ENCODE data around the gene ZSWIM6.

DNA sequence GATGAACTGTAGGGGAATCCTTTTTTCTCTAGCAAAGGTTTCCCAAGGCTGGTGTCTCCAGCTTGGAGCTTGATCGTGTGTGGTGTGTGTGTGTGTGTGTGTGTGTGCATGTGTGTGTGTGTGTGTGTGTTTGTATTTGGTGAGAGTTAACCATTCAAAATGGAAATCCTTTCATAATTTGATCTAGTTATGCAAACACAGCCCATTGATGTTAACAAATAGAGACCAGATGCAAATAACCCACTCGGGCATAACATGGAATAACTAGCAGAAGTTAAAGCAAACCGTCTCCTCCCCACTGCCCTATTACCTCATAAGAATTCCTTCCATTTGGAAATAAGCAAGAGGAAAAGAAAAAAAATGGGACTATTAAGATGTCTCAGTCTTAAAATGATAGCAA lies 24.9 kb upstream of the ZSWIM6 start:
- TF ChIP-seq CTCF (conservative IDR thresholded peaks at IDR 0.05; ENCODE audit: low read depth in 2 of 2) (no peak), POLR2AphosphoS5 (IDR thresholded peaks at IDR 0.05; ENCODE audit: low read depth) (no peak), EZH2 (IDR thresholded peaks at IDR 0.05; ENCODE audit: low read depth, unreplicated experiment) (no peak)

Measured in GM23338 (cell line).